GM10248 (cell line): ENCODE measurements around the gene ZNF408.
"Not testable (repeated sequence)": the region's sequence is repeated elsewhere in the genome, so short reads cannot be mapped to it uniquely, and the experiment has no call there.

ENCODE experiments used
- CTCF ChIA-PET: fragments of 300-600 bp; sonication (Branson Sonifier 250); formaldehyde crosslinking; extraction: SDS; loops from one replicate; lab custom pipeline; 2021; ENCODE audit warnings: antibody characterized with exemption; lab: Yijun Ruan, JAX
- POLR2A ChIA-PET: fragments of 350-650 bp; sonication (Branson Sonifier 250); formaldehyde crosslinking; extraction: SDS; loops from one replicate; lab custom pipeline; 2020; ENCODE audit warnings: antibody characterized with exemption; lab: Yijun Ruan, JAX
- DNase-seq: peaks from one replicate; pipeline ENCODE4 v3.0.0; 2012; ENCODE audit errors: extremely low spot score
- CTCF ChIP-seq: IDR thresholded peaks from 2 replicates; pipeline ENCODE4 v1.5.1; 2012; ENCODE audit warnings: mild to moderate bottlenecking, low read depth; ENCODE audit errors: extremely low read depth, missing control alignments, control extremely low read depth

ZNF408 gene

DNA sequence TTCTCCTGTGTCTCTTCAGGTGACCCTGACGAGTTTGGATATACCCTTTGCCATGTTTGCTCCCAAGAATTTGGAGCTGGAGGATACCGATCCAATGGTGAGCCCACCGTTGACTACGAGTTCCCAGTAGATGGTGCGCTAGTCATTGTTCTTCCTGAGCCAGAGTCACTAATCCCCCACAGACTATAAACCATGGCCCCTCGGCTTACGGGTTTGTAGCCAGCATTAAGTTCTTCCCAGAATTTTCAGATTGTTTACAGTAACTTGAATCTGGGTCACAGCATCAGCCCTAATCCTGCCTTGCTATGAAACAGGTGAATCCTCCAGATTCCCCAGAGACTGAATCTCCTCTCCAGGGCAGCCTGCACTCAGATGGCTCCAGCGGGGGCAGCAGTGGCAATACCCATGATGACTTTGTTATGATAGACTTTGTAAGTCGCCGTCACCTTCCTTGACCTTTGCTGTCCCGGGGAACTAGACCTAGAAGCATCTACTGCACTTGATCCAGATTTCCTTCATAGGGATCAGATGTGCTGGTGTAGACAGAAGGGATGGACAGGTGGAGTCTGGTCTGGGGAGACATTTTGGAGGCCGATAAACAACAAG, 32.2 kb upstream of the ZNF408 start:
- POLR2A ChIA-PET = no interaction called here
- TF ChIP-seq CTCF = no peak
- no peak for DNase-seq
- CTCF ChIA-PET = interaction anchor here (1.1 kb wide), 1 partner anchor 9 kb away, joined by 3 read pairs; no protein-coding TSS in a partner anchor

GRCh38 chr11:46669711-46670139, 31.1 kb upstream of the ZNF408 start:
- peak; percentile 14 for TF ChIP-seq CTCF
- CTCF ChIA-PET = interaction anchor here (1.1 kb wide), 1 partner anchor 10 kb away, joined by 3 read pairs; no protein-coding TSS in a partner anchor
- POLR2A ChIA-PET = no interaction called here
- no peak for DNase-seq

DNA sequence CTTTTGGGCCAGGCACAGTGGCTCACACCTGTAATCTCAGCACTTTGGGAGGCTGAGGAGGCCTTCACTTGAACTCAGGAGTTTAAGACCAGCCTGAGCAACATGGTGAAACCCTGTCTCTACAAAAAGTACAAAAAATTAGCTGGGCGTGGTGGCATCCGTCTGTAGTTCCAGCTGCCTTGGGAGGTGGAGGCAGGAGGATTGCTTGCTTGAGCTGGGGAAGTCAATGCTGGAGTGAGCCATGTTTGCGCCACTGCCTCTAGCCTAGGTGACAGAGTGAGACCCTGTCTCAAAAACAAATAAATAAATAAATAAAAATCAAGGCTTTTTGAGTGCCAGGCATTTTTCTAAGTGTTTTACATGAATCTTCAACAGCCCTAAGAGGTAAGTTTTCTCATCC, 30.3 kb upstream of the ZNF408 start:
- CTCF ChIA-PET = interaction anchor here (0.7 kb wide), 1 partner anchor 28 kb away, joined by 3 read pairs; no protein-coding TSS in a partner anchor
- POLR2A ChIA-PET, DNase-seq: not testable (repeated sequence)

DNA sequence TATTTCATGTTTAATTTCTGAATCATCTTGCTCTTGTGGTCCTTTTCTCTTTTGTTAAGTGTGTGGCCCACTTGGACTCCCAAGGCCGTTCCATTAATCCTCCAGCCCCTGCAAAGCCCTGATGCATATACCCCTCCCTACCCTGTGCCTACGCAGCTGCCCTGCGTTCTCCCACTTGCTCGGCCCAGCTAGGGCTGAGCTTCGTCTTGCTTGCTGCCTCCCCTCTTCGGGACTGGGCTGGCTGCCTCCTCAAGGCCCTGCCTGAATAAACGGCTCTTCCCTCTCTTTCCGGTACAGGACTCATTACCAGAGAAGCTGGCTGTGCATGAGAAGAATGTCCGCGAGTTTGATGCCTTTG, 28.9 kb upstream of the ZNF408 start:
- DNase-seq = no peak
- ChIA-PET POLR2A (no interaction called here), CTCF (interaction anchor here (1.1 kb wide), 1 partner anchor 9 kb away, joined by 4 read pairs; no protein-coding TSS in a partner anchor)
- TF ChIP-seq CTCF = no peak

GRCh38 chr11:46672381-46672839, 28.4 kb upstream of the ZNF408 start:
- DNase-seq = no peak
- ChIA-PET CTCF (interaction anchor here (1.1 kb wide), 1 partner anchor 10 kb away, joined by 4 read pairs; no protein-coding TSS in a partner anchor), POLR2A (no interaction called here)
- no peak for TF ChIP-seq CTCF

- ChIA-PET POLR2A (no interaction called here), CTCF (interaction anchor here (0.9 to 1.6 kb wide), 6 partner anchors 16 to 275 kb away, joined by 3 to 6 read pairs (median 3); no protein-coding TSS in a partner anchor)
- no peak for DNase-seq
- no peak for TF ChIP-seq CTCF
Measured at GRCh38 chr11:46673713-46674462, 26.9 kb upstream of the ZNF408 start.
